CD8-positive, alpha-beta memory T cell (primary cell): ENCODE measurements around the gene S1PR3. TPM values are rescaled to one million over a fixed set of nuclear protein-coding genes. Genes with fewer than 3 reads are reported as not detected.

ENCODE experiments used
- CTCF ChIA-PET: fragments of 350-600 bp; sonication (Branson Sonifier 250); formaldehyde crosslinking; loops from one replicate; lab custom pipeline; 2021; ENCODE audit warnings: antibody characterized with exemption; lab: Charles Lee
- POLR2A ChIA-PET: fragments of 350-600 bp; sonication (Branson Sonifier 250); formaldehyde crosslinking; loops from one replicate; lab custom pipeline; 2021; ENCODE audit warnings: antibody characterized with exemption; lab: Charles Lee
- DNase-seq, 5 donors: peaks; one replicate each; pipeline versions ENCODE4 v3.0.0 to v3.0.0-alpha.2; 2020 to 2022; ENCODE audit warnings: mixed read lengths in 1 of 5
- H3K27ac ChIP-seq: one replicate; pipeline ENCODE4 v1.7.0; 2013; ENCODE audit warnings: low read depth, mild to moderate bottlenecking, low read length, moderate library complexity
- H3K27me3 ChIP-seq: 2 replicates; pipeline ENCODE4 v1.7.0; 2013; ENCODE audit warnings: low read length, mild to moderate bottlenecking; ENCODE audit not compliant: insufficient read depth, poor library complexity, severe bottlenecking
- H3K36me3 ChIP-seq: 2 replicates; pipeline ENCODE4 v1.7.0; 2013; ENCODE audit warnings: mild to moderate bottlenecking, low read length, moderate library complexity; ENCODE audit not compliant: insufficient read depth
- H3K4me1 ChIP-seq: 2 replicates; pipeline ENCODE4 v1.7.0; 2013; ENCODE audit warnings: mild to moderate bottlenecking, low read length, moderate library complexity; ENCODE audit not compliant: insufficient read depth
- H3K4me3 ChIP-seq: 2 replicates; pipeline ENCODE4 v1.7.0; 2013; ENCODE audit warnings: mild to moderate bottlenecking, low read length
- H3K9me3 ChIP-seq: 2 replicates; pipeline ENCODE4 v1.7.0; 2013; ENCODE audit warnings: mild to moderate bottlenecking, low read length
- H3K27ac Mint-ChIP-seq, 8 donors: one replicate each; pipeline ENCODE4 v1.8.0; 2020 to 2021; ENCODE audit warnings: mixed read lengths in 8 of 8, mild to moderate bottlenecking in 6 of 8, inconsistent platforms in 3 of 8, moderate library complexity in 3 of 8
- H3K27me3 Mint-ChIP-seq, 2 donors: one replicate each; pipeline ENCODE4 v1.8.0; 2020 to 2021; ENCODE audit warnings: mixed read lengths in 2 of 2, mild to moderate bottlenecking in 1 of 2, moderate library complexity in 1 of 2
- H3K36me3 Mint-ChIP-seq, 3 donors: one replicate each; pipeline ENCODE4 v1.8.0; 2020 to 2021; ENCODE audit warnings: mixed read lengths in 3 of 3, inconsistent platforms in 1 of 3, mild to moderate bottlenecking in 1 of 3
- H3K4me1 Mint-ChIP-seq, 3 donors: one replicate each; pipeline ENCODE4 v1.8.0; 2020 to 2021; ENCODE audit warnings: mixed read lengths in 3 of 3, inconsistent platforms in 1 of 3, mild to moderate bottlenecking in 1 of 3
- H3K4me3 Mint-ChIP-seq, 7 donors: one replicate each; pipeline ENCODE4 v1.8.0; 2020 to 2021; ENCODE audit warnings: mixed read lengths in 7 of 7, mild to moderate bottlenecking in 6 of 7, moderate library complexity in 4 of 7, inconsistent platforms in 2 of 7
- H3K9me3 Mint-ChIP-seq, 5 donors: one replicate each; pipeline ENCODE4 v1.8.0; 2020 to 2022; ENCODE audit warnings: mixed read lengths in 5 of 5, mild to moderate bottlenecking in 3 of 5, moderate library complexity in 2 of 5, inconsistent platforms in 1 of 5
- polyA plus RNA-seq: library from polyadenylated mRNA; unstranded; fragments of 300-500 nt; fragmentation: Illumina TruSeq; gene quantifications from one replicate; pipeline ENCODE4 v1.2.3, GENCODE V29; 2021
- total RNA-seq, 2 experiments: library from RNA; stranded (reverse); gene quantifications; one replicate each; pipeline ENCODE4 v1.2.3, GENCODE V29; 2021

The S1PR3 gene
- total and polyA plus RNA-seq, 3 experiments from 2014 or later = 0.80 to 0.90 TPM; not detected in 1

DNA sequence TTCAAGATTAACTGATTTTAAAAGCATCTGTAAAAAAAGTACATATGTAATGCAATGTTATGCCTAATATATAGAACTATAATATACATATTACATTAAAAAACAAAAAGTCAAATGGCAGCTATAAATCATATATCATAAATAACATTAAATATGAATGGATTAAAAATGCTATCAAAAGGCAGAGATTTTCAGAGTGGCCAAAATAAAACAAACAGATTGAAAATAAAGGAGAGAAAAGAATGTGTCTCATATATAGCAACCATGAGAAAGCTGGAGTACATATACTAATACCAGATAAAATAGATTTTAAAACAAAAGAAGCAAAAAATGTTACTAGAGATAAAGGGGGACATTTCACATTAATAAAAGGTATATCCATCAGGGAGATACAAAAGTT, 38.5 kb downstream of the S1PR3 start:
- H3K9me3 ChIP-seq = no peaks in the 10 kb centered on the region
- no peaks in the 10 kb centered on the region for H3K27me3 ChIP-seq
- no peak for DNase-seq
- Mint-ChIP-seq H3K4me1 (no peaks in the 10 kb centered on the region), H3K9me3 (peaks cover 12 to 17% (median 15%) of the 10 kb centered on the region in 5 donors), H3K27ac (no peak overlapping the region), H3K36me3 (no peaks in the 10 kb centered on the region), H3K27me3 (peaks cover 16 to 44% of the 10 kb centered on the region in 2 donors), H3K4me3 (no peak overlapping the region)
- ChIA-PET CTCF (no interaction called here), POLR2A (no interaction called here)
- H3K36me3 ChIP-seq = no peaks in the 10 kb centered on the region
- no peaks in the 10 kb centered on the region for H3K4me1 ChIP-seq
- H3K4me3 ChIP-seq = no peak overlapping the region
- no peak overlapping the region for H3K27ac ChIP-seq

DNA sequence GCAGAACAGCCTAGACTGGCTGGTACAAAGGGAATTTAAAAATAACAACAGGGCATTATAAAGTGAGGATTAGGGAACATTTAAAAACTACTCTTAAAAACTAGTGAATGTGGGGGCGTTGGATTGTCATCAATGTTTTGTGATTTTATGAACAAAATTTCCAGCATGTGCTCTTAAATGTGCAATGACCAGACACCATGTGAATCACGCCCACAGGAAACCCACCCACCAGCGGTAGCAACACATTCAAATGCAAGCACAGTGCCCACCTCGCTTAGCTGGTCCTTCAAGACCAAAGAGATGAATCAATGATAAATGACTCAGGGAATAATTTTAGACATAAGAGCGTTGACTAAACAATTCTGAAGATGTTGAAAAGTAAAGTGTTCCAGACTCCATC, 40.9 kb downstream of the S1PR3 start:
- ChIA-PET POLR2A (no interaction called here), CTCF (no interaction called here)
- Mint-ChIP-seq H3K36me3 (no peaks in the 10 kb centered on the region), H3K4me1 (no peaks in the 10 kb centered on the region), H3K9me3 (peaks cover 10 to 17% (median 13%) of the 10 kb centered on the region in 5 donors), H3K27me3 (peaks cover 19 to 52% of the 10 kb centered on the region in 2 donors), H3K27ac (no peak overlapping the region), H3K4me3 (no peak overlapping the region)
- Histone ChIP-seq H3K27ac (no peak overlapping the region), H3K27me3 (no peaks in the 10 kb centered on the region), H3K36me3 (no peaks in the 10 kb centered on the region), H3K4me1 (no peaks in the 10 kb centered on the region), H3K4me3 (no peak overlapping the region), H3K9me3 (no peaks in the 10 kb centered on the region)
- no peak for DNase-seq

DNA sequence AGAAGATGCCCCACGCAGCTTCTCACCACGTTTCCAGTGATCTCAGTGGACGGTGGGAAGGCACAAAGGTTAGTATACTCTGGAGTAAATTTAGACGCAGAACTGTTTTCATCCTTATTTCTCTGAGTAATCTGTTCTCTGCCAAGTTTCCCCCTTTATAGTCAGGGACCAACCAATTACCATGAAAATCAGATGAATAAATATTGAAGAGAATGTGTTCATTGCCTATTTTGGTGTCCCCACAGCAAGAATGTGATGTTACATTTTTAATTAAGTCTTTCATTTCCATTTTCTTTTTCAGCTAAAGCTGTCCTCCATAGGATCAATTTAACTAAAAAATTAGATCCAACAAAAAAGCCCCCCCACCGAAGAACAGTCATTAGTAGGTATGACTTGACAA, 41.4 kb downstream of the S1PR3 start:
- Mint-ChIP-seq H3K4me1 (no peaks in the 10 kb centered on the region), H3K9me3 (peaks cover 10 to 17% (median 13%) of the 10 kb centered on the region in 5 donors), H3K27ac (no peak overlapping the region), H3K4me3 (no peak overlapping the region), H3K36me3 (no peaks in the 10 kb centered on the region), H3K27me3 (peaks cover 19 to 50% of the 10 kb centered on the region in 2 donors)
- no peaks in the 10 kb centered on the region for H3K36me3 ChIP-seq
- no peak for DNase-seq
- no peaks in the 10 kb centered on the region for H3K9me3 ChIP-seq
- no peak overlapping the region for H3K4me3 ChIP-seq
- no peaks in the 10 kb centered on the region for H3K27me3 ChIP-seq
- no peaks in the 10 kb centered on the region for H3K4me1 ChIP-seq
- POLR2A ChIA-PET = no interaction called here
- H3K27ac ChIP-seq = no peak overlapping the region
- CTCF ChIA-PET = no interaction called here

DNA sequence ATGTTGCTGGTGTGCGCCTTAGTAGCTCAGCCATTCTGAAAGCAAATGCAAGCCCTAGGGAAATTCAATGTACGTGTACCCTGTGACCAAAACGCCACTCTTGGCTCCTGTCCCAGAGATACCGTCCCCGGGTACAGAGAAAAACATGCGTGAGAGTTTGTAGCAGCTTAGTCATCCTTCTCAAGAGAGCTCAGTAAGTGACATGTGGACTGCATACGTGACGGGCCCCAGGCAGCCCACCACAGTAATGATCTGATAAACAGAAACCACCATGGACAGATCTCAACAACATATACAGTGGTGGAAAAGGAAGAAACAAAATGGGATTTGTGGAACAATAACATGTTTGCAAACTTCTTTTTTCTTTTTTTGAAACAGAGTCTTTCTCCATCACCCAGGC, 45.1 kb downstream of the S1PR3 start:
- POLR2A ChIA-PET = no interaction called here
- Histone ChIP-seq H3K27ac (no peak overlapping the region), H3K27me3 (no peaks in the 10 kb centered on the region), H3K36me3 (no peaks in the 10 kb centered on the region), H3K9me3 (no peaks in the 10 kb centered on the region), H3K4me3 (no peak overlapping the region), H3K4me1 (no peaks in the 10 kb centered on the region)
- no peak for DNase-seq
- Mint-ChIP-seq H3K4me1 (no peaks in the 10 kb centered on the region), H3K27ac (peak overlapping the region in 2 of 8 donors; percentile 18 to 43), H3K36me3 (no peaks in the 10 kb centered on the region), H3K9me3 (peaks cover 0 to 4% (median 0%) of the 10 kb centered on the region in 5 donors), H3K4me3 (no peak overlapping the region), H3K27me3 (peaks cover 15 to 42% of the 10 kb centered on the region in 2 donors)
- CTCF ChIA-PET = no interaction called here

DNA sequence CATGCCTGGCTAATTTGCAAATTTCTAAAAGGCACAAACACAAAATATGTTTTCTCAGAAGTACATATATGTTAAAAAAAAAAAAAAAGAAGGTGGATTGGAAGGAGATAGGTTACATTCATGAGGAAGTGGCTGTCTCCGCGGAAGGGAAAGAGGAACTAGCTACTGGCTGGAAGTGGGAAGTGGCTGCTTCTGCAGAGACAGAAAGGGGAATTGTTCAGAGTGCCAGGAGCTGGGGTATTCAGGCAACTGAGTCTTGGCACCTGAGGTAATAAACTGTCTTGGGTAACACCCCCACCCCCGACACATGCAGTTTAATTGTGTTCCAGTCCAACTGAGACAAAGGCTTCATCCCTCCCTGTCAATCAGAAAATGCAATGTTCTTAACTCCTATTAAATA, 45.6 kb downstream of the S1PR3 start:
- H3K27me3 Mint-ChIP-seq = peaks cover 15 to 41% of the 10 kb centered on the region in 2 donors
- ChIA-PET CTCF (no interaction called here), POLR2A (no interaction called here)
- no peaks in the 10 kb centered on the region for H3K9me3 Mint-ChIP-seq
- DNase-seq = no peak
- no peak overlapping the region for H3K27ac Mint-ChIP-seq
- no peak overlapping the region for H3K4me3 Mint-ChIP-seq
- no peaks in the 10 kb centered on the region for H3K4me1 ChIP-seq
- no peaks in the 10 kb centered on the region for H3K36me3 ChIP-seq
- no peaks in the 10 kb centered on the region for H3K4me1 Mint-ChIP-seq
- H3K9me3 ChIP-seq = no peaks in the 10 kb centered on the region
- H3K27me3 ChIP-seq = no peaks in the 10 kb centered on the region
- H3K27ac ChIP-seq = no peak overlapping the region
- H3K36me3 Mint-ChIP-seq = no peaks in the 10 kb centered on the region
- no peak overlapping the region for H3K4me3 ChIP-seq

DNA sequence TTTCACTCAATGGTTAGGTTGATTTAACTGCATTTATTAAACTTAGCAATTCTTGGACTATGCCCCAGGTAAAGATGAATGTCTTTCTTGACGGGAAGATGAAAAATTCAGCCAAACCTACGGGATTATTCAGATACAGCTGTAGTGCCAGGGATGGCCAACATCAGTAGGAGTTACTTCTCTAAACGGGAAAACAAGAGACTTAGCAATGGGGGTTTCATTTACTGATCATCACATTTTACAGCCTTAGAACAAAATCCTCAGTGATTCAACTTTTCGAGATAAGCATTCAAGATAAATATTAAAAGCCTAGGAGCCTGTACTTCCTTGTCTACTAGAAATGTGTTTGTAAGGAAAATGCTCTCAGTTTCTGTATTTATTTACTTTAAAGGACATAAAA, 46.1 kb downstream of the S1PR3 start:
- H3K9me3 ChIP-seq = no peaks in the 10 kb centered on the region
- ChIA-PET CTCF (no interaction called here), POLR2A (no interaction called here)
- no peak overlapping the region for H3K4me3 ChIP-seq
- H3K4me1 ChIP-seq = no peaks in the 10 kb centered on the region
- H3K36me3 Mint-ChIP-seq = no peaks in the 10 kb centered on the region
- H3K27ac ChIP-seq = no peak overlapping the region
- H3K4me1 Mint-ChIP-seq = no peaks in the 10 kb centered on the region
- no peaks in the 10 kb centered on the region for H3K9me3 Mint-ChIP-seq
- no peak overlapping the region for H3K27ac Mint-ChIP-seq
- DNase-seq = no peak
- peaks cover 13 to 37% of the 10 kb centered on the region in 2 donors for H3K27me3 Mint-ChIP-seq
- H3K36me3 ChIP-seq = no peaks in the 10 kb centered on the region
- no peaks in the 10 kb centered on the region for H3K27me3 ChIP-seq
- H3K4me3 Mint-ChIP-seq = no peak overlapping the region

DNA sequence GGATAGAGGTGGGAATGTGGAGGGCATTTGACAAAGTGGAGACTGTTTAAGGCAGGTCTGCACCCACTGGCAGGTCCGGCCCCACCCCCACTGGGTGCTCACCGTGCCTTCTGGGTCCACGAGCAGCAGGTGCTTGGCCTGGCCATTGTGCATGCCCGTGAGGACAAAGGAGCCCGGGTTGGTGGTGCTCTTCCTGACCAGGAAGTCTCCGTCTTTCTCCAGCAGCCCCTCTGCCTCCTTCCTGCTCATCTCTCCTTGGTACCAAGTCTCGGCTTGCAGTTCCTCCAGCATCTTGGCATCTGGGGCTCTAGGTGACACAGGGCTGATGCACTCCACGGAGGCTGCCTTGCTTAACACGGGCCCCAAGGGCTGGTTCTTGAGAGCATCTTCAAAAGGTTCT, 46.6 kb downstream of the S1PR3 start:
- H3K27me3 Mint-ChIP-seq = peaks cover 13 to 31% of the 10 kb centered on the region in 2 donors
- no peak overlapping the region for H3K27ac Mint-ChIP-seq
- H3K4me1 ChIP-seq = no peaks in the 10 kb centered on the region
- H3K36me3 ChIP-seq = no peaks in the 10 kb centered on the region
- H3K27me3 ChIP-seq = no peaks in the 10 kb centered on the region
- ChIA-PET POLR2A (no interaction called here), CTCF (no interaction called here)
- DNase-seq = no peak
- H3K36me3 Mint-ChIP-seq = no peaks in the 10 kb centered on the region
- H3K4me1 Mint-ChIP-seq = no peaks in the 10 kb centered on the region
- no peaks in the 10 kb centered on the region for H3K9me3 Mint-ChIP-seq
- H3K27ac ChIP-seq = no peak overlapping the region
- no peak overlapping the region for H3K4me3 ChIP-seq
- no peaks in the 10 kb centered on the region for H3K9me3 ChIP-seq
- H3K4me3 Mint-ChIP-seq = peak overlapping the region in 1 of 7 donors; percentile 41

DNA sequence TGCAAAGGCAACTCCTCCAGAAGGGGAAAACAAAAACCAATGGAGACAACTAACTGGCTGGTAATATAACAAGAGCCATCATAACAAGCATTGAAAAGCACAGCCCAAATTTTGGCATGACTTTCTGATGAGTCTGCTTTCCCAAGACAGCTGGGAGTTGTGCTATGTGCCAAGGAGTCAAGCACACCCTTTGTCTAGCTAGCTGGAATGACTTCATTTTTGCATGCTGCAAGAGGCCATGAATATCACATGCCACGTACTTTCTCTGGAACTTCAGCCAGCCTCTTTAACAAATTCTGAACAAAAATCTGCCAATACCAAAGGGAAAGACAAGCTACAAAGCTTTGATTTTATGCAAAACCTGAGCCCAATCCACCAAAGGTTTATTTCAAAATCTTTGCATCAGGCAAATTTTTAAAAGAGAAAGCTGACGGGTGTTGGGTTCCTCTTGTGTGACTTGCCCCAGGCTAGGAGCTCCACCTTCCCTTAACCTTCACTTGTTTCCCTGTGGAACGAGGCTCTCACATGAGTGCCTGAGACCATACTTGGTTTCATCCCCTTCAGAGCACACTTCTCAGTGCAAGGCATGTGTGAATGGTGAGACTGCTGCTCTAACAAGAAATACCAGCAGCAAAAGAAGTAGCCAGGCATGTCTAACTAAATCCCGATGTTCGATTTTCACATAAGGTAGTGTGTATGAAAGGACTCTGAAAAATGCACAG, 47.3 kb downstream of the S1PR3 start:
- ChIA-PET POLR2A (no interaction called here), CTCF (no interaction called here)
- no peak overlapping the region for H3K27ac ChIP-seq
- no peaks in the 10 kb centered on the region for H3K36me3 ChIP-seq
- Mint-ChIP-seq H3K4me1 (no peaks in the 10 kb centered on the region), H3K9me3 (no peaks in the 10 kb centered on the region), H3K27me3 (peaks cover 13 to 29% of the 10 kb centered on the region in 2 donors), H3K27ac (no peak overlapping the region), H3K36me3 (no peaks in the 10 kb centered on the region), H3K4me3 (no peak overlapping the region)
- DNase-seq = no peak
- H3K27me3 ChIP-seq = no peaks in the 10 kb centered on the region
- H3K4me1 ChIP-seq = no peaks in the 10 kb centered on the region
- H3K9me3 ChIP-seq = no peaks in the 10 kb centered on the region
- H3K4me3 ChIP-seq = no peak overlapping the region
